ENCODE data around the gene CHST8.

DNA sequence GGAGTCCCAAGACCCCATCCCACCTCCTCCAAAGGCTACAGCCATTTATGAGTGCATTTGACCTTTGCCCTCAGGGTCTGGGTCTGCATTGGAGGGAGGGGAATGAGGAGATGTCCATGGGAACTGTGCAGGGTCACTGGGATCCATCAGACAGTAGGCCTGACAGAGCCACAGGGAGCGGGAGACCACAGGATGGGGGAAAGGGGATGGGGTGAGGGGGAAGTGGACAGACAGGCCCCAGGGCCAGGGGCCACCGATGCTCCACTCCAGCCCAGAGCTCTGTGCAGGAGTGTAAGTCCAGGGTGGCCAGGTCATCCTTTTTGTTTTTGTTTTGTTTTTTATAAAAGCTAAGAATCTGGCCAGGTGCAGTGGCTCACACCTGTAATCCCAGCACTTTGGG, 82.5 kb downstream of the CHST8 start:
- TF ChIP-seq, protein P1, sequence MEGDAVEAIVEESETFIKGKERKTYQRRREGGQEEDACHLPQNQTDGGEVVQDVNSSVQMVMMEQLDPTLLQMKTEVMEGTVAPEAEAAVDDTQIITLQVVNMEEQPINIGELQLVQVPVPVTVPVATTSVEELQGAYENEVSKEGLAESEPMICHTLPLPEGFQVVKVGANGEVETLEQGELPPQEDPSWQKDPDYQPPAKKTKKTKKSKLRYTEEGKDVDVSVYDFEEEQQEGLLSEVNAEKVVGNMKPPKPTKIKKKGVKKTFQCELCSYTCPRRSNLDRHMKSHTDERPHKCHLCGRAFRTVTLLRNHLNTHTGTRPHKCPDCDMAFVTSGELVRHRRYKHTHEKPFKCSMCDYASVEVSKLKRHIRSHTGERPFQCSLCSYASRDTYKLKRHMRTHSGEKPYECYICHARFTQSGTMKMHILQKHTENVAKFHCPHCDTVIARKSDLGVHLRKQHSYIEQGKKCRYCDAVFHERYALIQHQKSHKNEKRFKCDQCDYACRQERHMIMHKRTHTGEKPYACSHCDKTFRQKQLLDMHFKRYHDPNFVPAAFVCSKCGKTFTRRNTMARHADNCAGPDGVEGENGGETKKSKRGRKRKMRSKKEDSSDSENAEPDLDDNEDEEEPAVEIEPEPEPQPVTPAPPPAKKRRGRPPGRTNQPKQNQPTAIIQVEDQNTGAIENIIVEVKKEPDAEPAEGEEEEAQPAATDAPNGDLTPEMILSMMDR (IDR thresholded peaks at IDR 0.05; ENCODE audit: low read depth, low read length, poor library complexity, severe bottlenecking): no peak
- no peak for TF ChIP-seq EZH2phosphoT487 (IDR thresholded peaks at IDR 0.05; ENCODE audit: borderline replicate concordance, low read length)

Data from DOHH2 (cell line).